HG02623 (cell line): Measurements from ENCODE around the gene PDE11A.

Experiments
- ATAC-seq: cut with Tn5 transposase; IDR thresholded peaks from one replicate; pipeline ENCODE4 v1.9.1; 2021; ENCODE audit warnings: moderate library complexity; ENCODE audit not compliant: unreplicated experiment

The PDE11A gene

GRCh38 chr2:177606636-177607035 lies 465.9 kb downstream of the PDE11A start:
- no peak for ATAC-seq

GRCh38 chr2:177604271-177605065 lies 468.1 kb downstream of the PDE11A start:
- no peak for ATAC-seq

DNA sequence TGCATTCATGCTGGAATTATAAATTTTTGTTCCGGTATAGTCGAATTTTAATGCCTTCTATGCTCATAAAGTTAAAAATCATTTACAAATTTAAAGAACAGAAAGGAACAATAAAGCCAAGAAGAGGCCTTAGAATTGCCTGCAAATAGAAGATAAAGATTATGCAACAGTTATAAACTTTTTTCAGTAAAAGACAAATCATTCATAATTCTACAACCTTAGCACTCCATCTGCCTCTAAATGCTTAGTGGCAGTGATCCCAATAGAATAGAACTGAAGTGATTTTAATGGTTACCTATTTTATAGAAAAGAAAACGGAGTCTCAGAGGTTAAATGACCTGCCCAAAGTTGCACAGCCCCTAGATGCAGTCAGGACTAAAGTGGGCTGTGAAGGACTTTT lies 468.8 kb downstream of the PDE11A start:
- ATAC-seq, result no peak

DNA sequence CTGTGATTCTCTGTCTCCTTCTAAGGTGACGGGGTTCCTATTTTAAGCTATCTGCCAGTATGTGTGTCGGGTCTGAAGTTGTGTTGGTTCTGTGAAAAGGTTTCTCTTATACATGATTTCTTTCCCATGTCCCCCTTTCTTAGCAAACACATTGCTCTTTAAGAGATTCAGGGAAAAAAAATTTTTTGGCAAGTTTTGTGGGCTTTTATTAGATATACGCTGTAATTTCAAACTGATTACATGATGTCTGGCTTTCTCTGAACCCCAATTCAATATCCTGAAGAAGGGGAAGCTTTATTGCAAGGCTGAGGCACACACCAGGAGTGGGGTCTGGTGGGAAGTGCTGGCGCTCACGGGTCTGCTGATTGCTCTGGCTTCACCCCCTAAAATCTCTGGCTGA lies 469.4 kb downstream of the PDE11A start:
- ATAC-seq, result no peak

GRCh38 chr2:177602611-177603164 lies 469.9 kb downstream of the PDE11A start:
- no peak for ATAC-seq

DNA sequence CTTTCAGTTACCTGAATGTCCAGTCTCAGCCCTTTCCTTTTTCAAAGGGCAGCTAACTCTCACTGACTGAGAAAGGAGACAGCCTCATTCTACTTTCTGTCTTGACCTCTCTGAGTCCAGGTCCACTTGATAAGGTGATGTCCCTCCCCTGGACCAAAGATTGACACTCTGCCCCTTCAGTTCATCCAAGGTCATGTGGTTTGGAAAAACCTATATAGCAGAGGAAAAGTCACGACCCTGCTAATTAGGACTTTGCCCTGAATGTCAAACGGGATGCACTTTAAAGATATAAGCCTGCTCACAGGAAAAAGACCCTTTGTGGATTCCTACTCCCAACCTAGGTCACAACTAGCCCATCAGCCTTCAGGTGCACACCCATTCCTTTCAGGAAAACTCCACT lies 471.7 kb downstream of the PDE11A start:
- ATAC-seq, result no peak

DNA sequence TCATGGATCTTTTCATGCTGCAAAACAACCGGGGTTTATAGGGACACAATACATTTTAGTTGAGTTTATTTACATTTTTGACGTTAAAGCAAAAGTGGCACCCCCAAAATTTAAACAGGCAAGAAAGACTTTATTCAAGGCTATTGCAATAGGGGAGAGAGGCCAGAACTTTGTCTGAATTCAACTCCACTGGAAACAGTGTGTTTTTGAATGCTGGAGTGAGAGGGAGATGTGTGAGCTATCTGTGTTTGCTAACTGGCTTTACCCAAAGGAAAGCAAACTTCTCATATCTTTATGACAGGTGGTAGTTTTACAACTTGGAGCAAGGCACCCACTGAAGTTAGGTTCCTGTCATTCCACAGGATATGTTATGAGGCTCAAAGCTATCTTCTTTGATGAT lies 472.6 kb downstream of the PDE11A start:
- no peak for ATAC-seq

DNA sequence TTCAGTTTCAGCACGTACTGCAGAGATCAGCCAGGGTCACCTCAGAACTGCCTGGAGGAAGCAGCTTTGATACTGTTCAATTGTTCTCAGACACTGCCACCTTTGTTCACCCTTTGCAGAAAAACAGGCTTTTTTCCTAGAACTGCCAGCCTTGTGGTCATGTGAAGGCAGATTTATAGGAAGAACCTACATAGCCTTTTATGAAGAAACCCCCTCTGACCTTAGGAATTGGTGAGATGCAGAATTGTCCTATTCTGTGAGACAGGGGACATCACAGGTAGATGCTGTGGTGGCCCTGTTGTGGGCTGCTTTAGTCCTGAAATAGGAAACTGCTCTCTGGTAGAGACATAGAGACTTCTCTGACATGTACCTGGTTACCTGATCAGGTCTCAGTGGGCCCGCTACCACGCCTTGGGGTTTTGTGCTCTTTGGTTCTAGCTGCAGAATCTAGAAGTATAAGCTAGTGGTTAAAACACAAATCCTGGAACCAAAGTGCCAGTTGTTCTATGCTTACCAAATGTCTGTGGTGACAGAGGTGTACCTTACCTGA lies 473.4 kb downstream of the PDE11A start:
- ATAC-seq, result no peak

DNA sequence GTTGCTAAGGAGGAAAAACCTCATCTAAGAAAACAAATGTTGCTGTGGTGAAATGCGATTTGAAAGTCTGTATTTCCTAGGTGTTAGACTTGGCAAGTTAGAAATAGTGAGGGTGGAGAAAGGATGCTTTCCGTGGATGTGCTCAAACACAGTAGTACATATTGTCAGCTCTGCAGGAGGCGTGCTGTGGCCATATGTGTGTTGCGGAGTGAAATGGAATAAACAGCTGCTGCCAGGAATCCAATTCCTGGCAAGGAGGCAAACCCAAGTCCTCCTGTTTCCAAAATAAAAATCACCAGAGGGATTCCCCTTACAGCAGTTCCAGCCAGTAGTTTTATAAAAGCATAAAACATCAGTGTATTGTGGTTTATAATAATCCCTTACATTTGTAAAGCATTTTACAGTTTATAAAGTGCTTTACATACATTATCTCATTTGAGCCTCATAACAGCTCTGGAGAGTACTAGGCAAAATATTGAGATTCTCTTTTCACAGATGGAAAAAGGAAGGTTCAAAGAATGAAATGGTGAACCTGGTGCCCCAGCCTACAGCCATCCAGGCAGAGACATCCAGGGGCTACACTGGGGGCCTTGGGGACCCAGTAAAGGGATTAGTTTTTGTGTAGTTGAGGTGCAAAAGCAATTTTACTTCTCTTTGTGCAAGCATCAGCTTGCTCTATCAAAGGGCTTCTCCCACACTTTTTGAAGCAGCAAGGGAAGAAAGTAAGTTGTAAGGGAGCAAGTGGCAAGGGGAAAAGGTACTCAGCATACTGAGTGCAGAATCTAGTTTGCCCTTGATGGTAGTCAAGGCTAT lies 474.0 kb downstream of the PDE11A start:
- no peak for ATAC-seq

- no peak for ATAC-seq
These were observed 474.8 kb downstream of the PDE11A start for GRCh38 chr2:177597759-177598158.

DNA sequence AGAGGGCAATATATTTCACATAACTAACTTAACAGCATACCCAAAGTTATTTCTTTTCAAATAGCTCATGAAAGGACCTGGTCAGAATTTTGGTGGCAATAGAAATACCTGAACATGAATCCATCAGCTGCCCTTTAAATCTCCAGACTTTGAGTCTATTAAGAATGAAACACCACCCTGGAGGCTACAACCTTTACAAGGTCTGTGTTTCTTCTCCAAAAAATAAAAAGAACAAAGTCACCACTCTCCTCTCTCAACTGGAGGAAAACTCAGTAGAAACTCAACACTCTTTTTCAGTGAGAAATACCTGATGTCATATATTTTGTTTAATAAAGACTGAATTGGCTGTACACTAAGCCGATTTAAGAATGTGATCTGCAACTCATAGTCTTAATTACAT lies 475.7 kb downstream of the PDE11A start:
- no peak for ATAC-seq

DNA sequence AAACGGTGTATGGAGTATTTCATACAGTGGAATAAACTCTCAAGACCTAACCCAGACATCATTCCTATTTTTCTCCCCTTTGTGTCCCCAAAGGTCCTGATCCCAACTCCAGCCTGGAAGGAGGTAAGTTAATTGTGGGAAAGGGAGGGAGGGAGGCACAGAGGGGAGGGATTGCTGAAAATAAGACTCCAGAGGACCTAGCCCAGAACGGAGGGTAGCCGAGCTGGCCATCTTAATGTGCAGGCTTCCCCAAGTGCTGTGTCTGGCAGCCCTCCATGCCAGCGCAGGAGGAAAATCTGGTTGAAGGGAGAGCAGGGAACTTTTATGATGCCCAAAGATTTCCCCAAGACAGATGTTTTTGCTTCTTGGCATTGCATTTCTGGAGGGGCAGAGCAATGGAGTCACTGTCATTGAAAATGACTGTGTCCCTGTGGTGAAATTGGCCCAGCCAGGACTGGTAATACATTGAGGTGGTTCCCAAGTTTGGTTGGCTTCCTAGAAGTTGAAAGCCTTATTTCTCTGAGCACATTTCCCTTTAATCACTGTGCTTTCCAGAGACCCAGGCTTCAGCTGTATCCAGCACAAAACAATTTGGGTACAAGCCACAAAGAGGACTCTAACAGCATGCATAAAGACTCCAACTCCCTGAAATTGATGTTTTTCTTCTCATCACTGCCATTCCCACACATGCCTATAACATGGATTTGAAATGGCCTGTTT lies 477.3 kb downstream of the PDE11A start:
- ATAC-seq, result no peak

- no peak for ATAC-seq
These were observed 479.2 kb downstream of the PDE11A start for GRCh38 chr2:177593402-177593801.

- no peak for ATAC-seq
These were observed 479.6 kb downstream of the PDE11A start for GRCh38 chr2:177592945-177593344.

- no peak for ATAC-seq
These were observed 480.2 kb downstream of the PDE11A start for GRCh38 chr2:177592397-177592796.

DNA sequence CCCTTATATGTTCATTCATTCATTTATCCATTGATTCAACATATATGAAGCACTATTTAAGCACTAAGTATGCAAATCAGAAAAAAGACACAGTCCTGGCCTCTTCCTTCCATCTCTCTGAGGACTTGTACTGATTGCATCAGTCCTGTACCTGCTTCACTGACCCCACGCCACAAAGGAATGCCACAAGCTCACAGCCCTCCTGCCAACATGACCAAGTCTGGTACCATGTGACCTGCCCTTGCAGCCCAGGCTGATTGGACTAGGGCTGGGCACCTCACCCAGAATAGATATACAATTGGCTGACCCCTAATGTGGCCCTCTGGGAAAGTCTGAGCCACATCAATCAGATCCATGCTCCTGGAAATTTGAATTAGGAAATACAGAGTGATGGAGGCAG lies 483.4 kb downstream of the PDE11A start:
- ATAC-seq, result no peak

- no peak for ATAC-seq
These were observed 483.9 kb downstream of the PDE11A start for GRCh38 chr2:177588671-177589070.

GRCh38 chr2:177587371-177587770 lies 485.2 kb downstream of the PDE11A start:
- ATAC-seq, result no peak

GRCh38 chr2:177586154-177586553 lies 486.4 kb downstream of the PDE11A start:
- ATAC-seq, result no peak

- no peak for ATAC-seq
These were observed 487.2 kb downstream of the PDE11A start for GRCh38 chr2:177585234-177585863.
